Measurements from ENCODE around the gene PSMC3IP.
A peak's percentile ranks its signal among the peaks of the same experiment; 100 is the strongest.

PSMC3IP gene

GRCh38 chr17:42564815-42565522, 12.6 kb downstream of the PSMC3IP start:
- no peak overlapping the region for H3K4me3 ChIP-seq (ENCODE audit: low read depth, low read length)
- DNase-seq (ENCODE audit: low read depth), result no peak
- TF ChIP-seq CTCF (IDR thresholded peaks at IDR 0.05; ENCODE audit: low read depth, low read length, missing control alignments), result no peak

DNA sequence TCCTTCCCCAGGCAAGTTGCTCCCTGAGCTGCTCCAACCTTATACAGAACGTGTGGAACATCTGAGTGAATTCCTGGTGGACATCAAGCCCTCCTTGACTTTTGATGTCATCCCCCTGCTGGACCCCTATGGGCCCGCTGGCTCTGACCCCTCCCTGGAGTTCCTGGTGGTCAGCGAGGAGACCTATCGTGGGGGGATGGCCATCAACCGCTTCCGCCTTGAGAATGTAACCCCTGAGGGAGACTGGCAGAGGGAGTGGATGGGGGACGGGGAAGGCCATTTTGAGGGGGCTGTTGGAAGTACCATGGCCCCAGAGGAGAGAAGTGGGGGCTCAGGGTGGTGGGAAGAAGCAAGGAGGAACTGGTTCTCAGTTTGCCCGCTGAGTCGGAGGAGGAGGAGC, 13.6 kb downstream of the PSMC3IP start:
- H3K4me3 ChIP-seq (ENCODE audit: low read depth, low read length), result peak overlapping the region; percentile 94
- TF ChIP-seq CTCF (IDR thresholded peaks at IDR 0.05; ENCODE audit: low read depth, low read length, missing control alignments), result no peak
- DNase-seq (ENCODE audit: low read depth), result no peak

DNA sequence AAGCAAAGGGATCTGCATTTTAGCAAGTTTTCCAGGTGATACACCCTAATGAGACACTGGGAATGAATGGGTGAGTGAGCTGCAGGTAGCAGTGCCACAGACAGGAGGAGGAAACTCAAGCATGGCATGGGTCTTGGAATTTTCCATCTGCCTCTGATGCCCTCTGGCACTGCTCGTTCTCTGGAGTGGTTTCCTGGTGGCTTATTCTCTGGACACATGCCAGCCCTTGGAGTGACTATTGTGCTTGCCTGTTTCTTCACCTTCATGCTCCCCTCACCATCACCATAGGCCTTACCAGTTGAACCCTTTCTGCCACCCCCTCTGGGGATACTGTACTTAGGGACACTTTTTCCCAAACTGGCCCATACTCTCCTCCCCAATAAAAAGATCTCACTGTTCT, 14.0 kb downstream of the PSMC3IP start:
- DNase-seq (ENCODE audit: low read depth), result no peak
- H3K4me3 ChIP-seq (ENCODE audit: low read depth, low read length), result peak overlapping the region; percentile 94
- no peak for TF ChIP-seq CTCF (IDR thresholded peaks at IDR 0.05; ENCODE audit: low read depth, low read length, missing control alignments)

- peak overlapping the region; percentile 94 for H3K4me3 ChIP-seq (ENCODE audit: low read depth, low read length)
- DNase-seq (ENCODE audit: low read depth), result no peak
- TF ChIP-seq CTCF (IDR thresholded peaks at IDR 0.05; ENCODE audit: low read depth, low read length, missing control alignments), result no peak
These were observed 14.4 kb downstream of the PSMC3IP start for GRCh38 chr17:42563143-42563509.

GRCh38 chr17:42562388-42563142, 15.0 kb downstream of the PSMC3IP start:
- no peak for TF ChIP-seq CTCF (IDR thresholded peaks at IDR 0.05; ENCODE audit: low read depth, low read length, missing control alignments)
- H3K4me3 ChIP-seq (ENCODE audit: low read depth, low read length), result peak overlapping the region; percentile 94
- DNase-seq (ENCODE audit: low read depth), result no peak

GRCh38 chr17:42561897-42562387, 15.6 kb downstream of the PSMC3IP start, which contains the start of gene COASY:
Gene COASY, plus strand, starts transcription at chr17:42562148. Its CDS starts 475 bp downstream, at chr17:42562623.
- peak; percentile 95 for DNase-seq (ENCODE audit: low read depth)
- TF ChIP-seq CTCF (IDR thresholded peaks at IDR 0.05; ENCODE audit: low read depth, low read length, missing control alignments), result no peak
- peak within 1 kb of the TSS; percentile 94 for H3K4me3 ChIP-seq (ENCODE audit: low read depth, low read length)

Measured in GM12864 (cell line).